Cardiac muscle cell (in vitro differentiated cells and primary cell): ENCODE data around the gene OR2A42. TPM values are rescaled to one million over a fixed set of nuclear protein-coding genes. Genes with fewer than 3 reads are reported as not detected.
"Not testable (repeated sequence)": the region's sequence is repeated elsewhere in the genome, so short reads cannot be mapped to it uniquely, and the experiment has no call there.

Source experiments
- DNase-seq, 2 donors: peaks; one replicate each; pipeline versions ENCODE4 v3.0.0 to v3.0.0-alpha.2; 2010 to 2017; ENCODE audit warnings: low read depth in 1 of 2, low spot score in 1 of 2
- H3K27ac ChIP-seq: fragments of 200-600 bp; sonication (generic); 2 replicates; pipeline ENCODE4 v1.5.1; 2016
- H3K27me3 ChIP-seq: fragments of 200-600 bp; sonication (generic); 2 replicates; pipeline ENCODE4 v1.6.0; 2016; ENCODE audit warnings: control low read depth
- H3K36me3 ChIP-seq: fragments of 200-600 bp; sonication (generic); 2 replicates; pipeline ENCODE4 v1.5.1; 2016; ENCODE audit warnings: control low read depth
- H3K4me1 ChIP-seq: fragments of 200-600 bp; sonication (generic); 2 replicates; pipeline ENCODE4 v1.8.1; 2017; ENCODE audit warnings: low read depth, mild to moderate bottlenecking, mixed run types
- H3K4me3 ChIP-seq: fragments of 200-600 bp; sonication (generic); 2 replicates; pipeline ENCODE4 v1.5.1; 2016; ENCODE audit warnings: mild to moderate bottlenecking
- H3K9me3 ChIP-seq: fragments of 200-600 bp; sonication (generic); 2 replicates; pipeline ENCODE4 v1.5.1; 2017; ENCODE audit warnings: low read depth, mild to moderate bottlenecking, control low read depth
- polyA plus RNA-seq: library from polyadenylated mRNA; unstranded; fragments of >200 nt; fragmentation: Nextera tagmentation; extraction: Ambion mirVana; gene quantifications from 2 replicates; pipeline ENCODE4 v1.2.1, GENCODE V29; 2016
- total RNA-seq: library from RNA; depleted of rRNA; stranded (reverse); fragments of >200 nt; gene quantifications from 2 replicates; pipeline ENCODE4 v1.2.3, GENCODE V29; 2016
- TF ChIP-seq, protein P1 (sequence below): IDR thresholded peaks from 2 replicates; pipeline ENCODE4 v1.5.1; 2012; ENCODE audit warnings: low read depth, mild to moderate bottlenecking, low read length

Gene OR2A42
- total and polyA plus RNA-seq, 2 experiments from 2014 or later, result not detected

DNA sequence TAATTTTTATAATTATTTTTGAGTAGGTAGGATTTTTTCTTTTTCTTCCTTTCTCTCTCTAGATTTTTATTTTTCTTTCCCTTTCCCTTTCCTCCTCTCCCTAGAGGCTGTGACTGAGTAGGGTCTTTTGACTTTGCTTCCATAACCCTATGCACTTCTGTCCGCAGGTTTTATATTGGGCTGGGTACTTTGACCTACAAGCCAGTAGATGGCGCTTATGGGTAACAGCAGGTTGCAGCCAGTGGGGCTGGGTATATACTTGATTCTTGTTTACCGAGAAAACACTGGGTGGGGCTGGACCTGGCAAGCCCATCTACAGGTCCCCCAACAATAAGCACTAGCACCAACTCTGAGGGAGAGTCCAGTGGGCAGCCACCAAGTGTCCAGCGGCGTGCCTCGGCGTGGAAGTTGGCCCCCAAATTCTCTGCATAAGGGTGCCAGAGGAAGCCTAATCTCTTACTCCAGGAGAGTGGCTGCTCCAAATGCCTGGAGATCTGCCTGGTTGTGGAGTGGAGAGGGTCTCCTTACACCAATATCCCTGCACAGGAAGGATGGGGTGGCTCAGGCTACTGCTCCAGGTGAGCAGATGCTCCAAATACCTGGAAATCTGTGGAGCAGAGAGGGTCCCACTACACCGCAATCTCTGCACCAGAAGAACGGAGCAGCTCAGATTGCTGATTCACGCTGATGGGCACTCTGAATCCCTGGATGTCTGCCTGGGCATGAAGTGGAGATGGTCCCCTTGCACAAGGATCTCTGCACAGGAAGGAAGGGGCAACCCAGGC lies 60.8 kb downstream of the OR2A42 start:
- not testable (repeated sequence) for H3K9me3 ChIP-seq, H3K36me3 ChIP-seq, H3K4me3 ChIP-seq, H3K27ac ChIP-seq, H3K27me3 ChIP-seq
- TF ChIP-seq, protein P1, sequence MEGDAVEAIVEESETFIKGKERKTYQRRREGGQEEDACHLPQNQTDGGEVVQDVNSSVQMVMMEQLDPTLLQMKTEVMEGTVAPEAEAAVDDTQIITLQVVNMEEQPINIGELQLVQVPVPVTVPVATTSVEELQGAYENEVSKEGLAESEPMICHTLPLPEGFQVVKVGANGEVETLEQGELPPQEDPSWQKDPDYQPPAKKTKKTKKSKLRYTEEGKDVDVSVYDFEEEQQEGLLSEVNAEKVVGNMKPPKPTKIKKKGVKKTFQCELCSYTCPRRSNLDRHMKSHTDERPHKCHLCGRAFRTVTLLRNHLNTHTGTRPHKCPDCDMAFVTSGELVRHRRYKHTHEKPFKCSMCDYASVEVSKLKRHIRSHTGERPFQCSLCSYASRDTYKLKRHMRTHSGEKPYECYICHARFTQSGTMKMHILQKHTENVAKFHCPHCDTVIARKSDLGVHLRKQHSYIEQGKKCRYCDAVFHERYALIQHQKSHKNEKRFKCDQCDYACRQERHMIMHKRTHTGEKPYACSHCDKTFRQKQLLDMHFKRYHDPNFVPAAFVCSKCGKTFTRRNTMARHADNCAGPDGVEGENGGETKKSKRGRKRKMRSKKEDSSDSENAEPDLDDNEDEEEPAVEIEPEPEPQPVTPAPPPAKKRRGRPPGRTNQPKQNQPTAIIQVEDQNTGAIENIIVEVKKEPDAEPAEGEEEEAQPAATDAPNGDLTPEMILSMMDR, result peak; percentile 44
- H3K4me1 ChIP-seq, result peaks cover 16% of the 10 kb centered on the region
- DNase-seq, result peak; percentile 22 to 46

Other genes starting within 250 kb of the OR2A42 start
- gene OR6B1, start 239.3 kb downstream of the OR2A42 start, total RNA-seq, result not detected in 2 replicates
- not detected in 2 replicates for gene OR6B1, start 239.3 kb downstream of the OR2A42 start, polyA plus RNA-seq
- not detected in 2 replicates for gene OR2A5, start 190.7 kb downstream of the OR2A42 start, total RNA-seq
- gene OR2A5, start 190.7 kb downstream of the OR2A42 start, polyA plus RNA-seq, result not detected in 2 replicates
- gene OR2A25, start 169.8 kb downstream of the OR2A42 start, total RNA-seq, result not detected in 2 replicates
- not detected in 2 replicates for gene OR2A25, start 169.8 kb downstream of the OR2A42 start, polyA plus RNA-seq
- gene OR2A12, start 153.3 kb downstream of the OR2A42 start, total RNA-seq, result not detected in 2 replicates
- not detected in 2 replicates for gene OR2A12, start 153.3 kb downstream of the OR2A42 start, polyA plus RNA-seq
- not detected in 2 replicates for gene OR2A2, start 130.0 kb downstream of the OR2A42 start, total RNA-seq
- not detected in 2 replicates for gene OR2A2, start 130.0 kb downstream of the OR2A42 start, polyA plus RNA-seq
- not detected in 2 replicates for gene OR2A14, start 116.4 kb downstream of the OR2A42 start, total RNA-seq
- not detected in 2 replicates for gene OR2A14, start 116.4 kb downstream of the OR2A42 start, polyA plus RNA-seq
- gene CTAGE4, start 56.1 kb downstream of the OR2A42 start, total RNA-seq, result not detected in 2 replicates
- 0.21 TPM in 1 of 2 replicates, not detected in the other for gene CTAGE4, start 56.1 kb downstream of the OR2A42 start, polyA plus RNA-seq
- gene ARHGEF35, start 43.8 kb downstream of the OR2A42 start, total RNA-seq, result 0.35 and 1.7 TPM in 2 replicates
- 0.93 and 1.8 TPM in 2 replicates for gene ARHGEF35, start 43.8 kb downstream of the OR2A42 start, polyA plus RNA-seq
- 0.18 TPM in 1 of 2 replicates, not detected in the other for gene OR2A7, start 25.2 kb upstream of the OR2A42 start, total RNA-seq
- 0.59 TPM in 1 of 2 replicates, not detected in the other for gene OR2A7, start 25.2 kb upstream of the OR2A42 start, polyA plus RNA-seq
- not detected in 2 replicates for gene CTAGE8, start 29.7 kb upstream of the OR2A42 start, total RNA-seq
- gene CTAGE8, start 29.7 kb upstream of the OR2A42 start, polyA plus RNA-seq, result 0.21 TPM in 1 of 2 replicates, not detected in the other
- gene OR2A1, start 72.8 kb upstream of the OR2A42 start, total RNA-seq, result not detected in 2 replicates
- not detected in 2 replicates for gene OR2A1, start 72.8 kb upstream of the OR2A42 start, polyA plus RNA-seq
- gene ARHGEF5, start 115.8 kb upstream of the OR2A42 start, total RNA-seq, result 0.95 and 1.3 TPM in 2 replicates
- gene ARHGEF5, start 115.8 kb upstream of the OR2A42 start, polyA plus RNA-seq, result 1.00 and 1.2 TPM in 2 replicates
- gene NOBOX, start 164.1 kb upstream of the OR2A42 start, total RNA-seq, result not detected in 2 replicates
- not detected in 2 replicates for gene NOBOX, start 164.1 kb upstream of the OR2A42 start, polyA plus RNA-seq